ENCODE data around the gene SPIRE1.

The SPIRE1 gene

GRCh38 chr18:12657684-12658425 lies at the start of gene SPIRE1:
SPIRE1 (minus strand) TSS chr18:12658107; CDS start chr18:12657866, 241 bp downstream.
- DNase-seq (ENCODE audit: low read depth in 2 of 2), result no peak

GRCh38 chr18:12703664-12704063 lies 45.8 kb upstream of the SPIRE1 start:
- DNase-seq (ENCODE audit: low read depth in 2 of 2), result no peak

GRCh38 chr18:12703096-12703567 lies 45.2 kb upstream of the SPIRE1 start:
- DNase-seq (ENCODE audit: low read depth in 2 of 2), result no peak

GRCh38 chr18:12702221-12703095 lies 44.6 kb upstream of the SPIRE1 start, which contains the start of the genes CEP76 and PSMG2:
CEP76 (minus strand) TSS chr18:12702723; CDS start chr18:12702548, 175 bp downstream.
PSMG2 (plus strand) TSS chr18:12703042; CDS start chr18:12703108, 66 bp downstream.
- DNase-seq (ENCODE audit: low read depth in 2 of 2), result peak; percentile 50 to 63

GRCh38 chr18:12701161-12701560 lies 43.3 kb upstream of the SPIRE1 start:
- DNase-seq (ENCODE audit: low read depth in 2 of 2), result no peak

- DNase-seq (ENCODE audit: low read depth in 2 of 2), result no peak
Measured at GRCh38 chr18:12699747-12700146, 41.8 kb upstream of the SPIRE1 start.

GRCh38 chr18:12694032-12694431 lies 36.1 kb upstream of the SPIRE1 start:
- DNase-seq (ENCODE audit: low read depth in 2 of 2), result no peak

- DNase-seq (ENCODE audit: low read depth in 2 of 2), result no peak
Measured at GRCh38 chr18:12692206-12692605, 34.3 kb upstream of the SPIRE1 start.

- no peak for DNase-seq (ENCODE audit: low read depth in 2 of 2)
Measured at GRCh38 chr18:12689256-12689850, 31.4 kb upstream of the SPIRE1 start.

- no peak for DNase-seq (ENCODE audit: low read depth in 2 of 2)
Measured at GRCh38 chr18:12686100-12686499, 28.2 kb upstream of the SPIRE1 start.

- DNase-seq (ENCODE audit: low read depth in 2 of 2), result no peak
Measured at GRCh38 chr18:12679183-12679786, 21.4 kb upstream of the SPIRE1 start.

GRCh38 chr18:12668041-12668440 lies 10.1 kb upstream of the SPIRE1 start:
- no peak for DNase-seq (ENCODE audit: low read depth in 2 of 2)

- DNase-seq (ENCODE audit: low read depth in 2 of 2), result no peak
Measured at GRCh38 chr18:12659904-12660605, 2.1 kb upstream of the SPIRE1 start.

- no peak for DNase-seq (ENCODE audit: low read depth in 2 of 2)
Measured at GRCh38 chr18:12658426-12659138, 675 bp upstream of the SPIRE1 start.

GRCh38 chr18:12656938-12657683 lies 796 bp downstream of the SPIRE1 start:
- no peak for DNase-seq (ENCODE audit: low read depth in 2 of 2)

- DNase-seq (ENCODE audit: low read depth in 2 of 2), result no peak
Measured at GRCh38 chr18:12656605-12656937, 1.3 kb downstream of the SPIRE1 start.

- no peak for DNase-seq (ENCODE audit: low read depth in 2 of 2)
Measured at GRCh38 chr18:12654971-12655370, 2.9 kb downstream of the SPIRE1 start.

- no peak for DNase-seq (ENCODE audit: low read depth in 2 of 2)
Measured at GRCh38 chr18:12652861-12653401, 5.0 kb downstream of the SPIRE1 start.

GRCh38 chr18:12651651-12652050 lies 6.3 kb downstream of the SPIRE1 start:
- DNase-seq (ENCODE audit: low read depth in 2 of 2), result no peak

GRCh38 chr18:12647773-12648172 lies 10.1 kb downstream of the SPIRE1 start:
- no peak for DNase-seq (ENCODE audit: low read depth in 2 of 2)

Measured in stimulated activated CD4-positive, alpha-beta T cell treated with anti-CD3 and anti-CD28 coated beads, Interleukin-1b, Interleukin-23, amount 100 ng/mL, for 1 hour (primary cell).